HG03139 (cell line): Measurements from ENCODE around the gene RASGRP2.
A peak's percentile ranks its signal among the peaks of the same experiment; 100 is the strongest.

Experiments
- ATAC-seq: cut with Tn5 transposase; IDR thresholded peaks from one replicate; pipeline ENCODE4 v1.9.1; 2021; ENCODE audit not compliant: unreplicated experiment

The RASGRP2 gene

DNA sequence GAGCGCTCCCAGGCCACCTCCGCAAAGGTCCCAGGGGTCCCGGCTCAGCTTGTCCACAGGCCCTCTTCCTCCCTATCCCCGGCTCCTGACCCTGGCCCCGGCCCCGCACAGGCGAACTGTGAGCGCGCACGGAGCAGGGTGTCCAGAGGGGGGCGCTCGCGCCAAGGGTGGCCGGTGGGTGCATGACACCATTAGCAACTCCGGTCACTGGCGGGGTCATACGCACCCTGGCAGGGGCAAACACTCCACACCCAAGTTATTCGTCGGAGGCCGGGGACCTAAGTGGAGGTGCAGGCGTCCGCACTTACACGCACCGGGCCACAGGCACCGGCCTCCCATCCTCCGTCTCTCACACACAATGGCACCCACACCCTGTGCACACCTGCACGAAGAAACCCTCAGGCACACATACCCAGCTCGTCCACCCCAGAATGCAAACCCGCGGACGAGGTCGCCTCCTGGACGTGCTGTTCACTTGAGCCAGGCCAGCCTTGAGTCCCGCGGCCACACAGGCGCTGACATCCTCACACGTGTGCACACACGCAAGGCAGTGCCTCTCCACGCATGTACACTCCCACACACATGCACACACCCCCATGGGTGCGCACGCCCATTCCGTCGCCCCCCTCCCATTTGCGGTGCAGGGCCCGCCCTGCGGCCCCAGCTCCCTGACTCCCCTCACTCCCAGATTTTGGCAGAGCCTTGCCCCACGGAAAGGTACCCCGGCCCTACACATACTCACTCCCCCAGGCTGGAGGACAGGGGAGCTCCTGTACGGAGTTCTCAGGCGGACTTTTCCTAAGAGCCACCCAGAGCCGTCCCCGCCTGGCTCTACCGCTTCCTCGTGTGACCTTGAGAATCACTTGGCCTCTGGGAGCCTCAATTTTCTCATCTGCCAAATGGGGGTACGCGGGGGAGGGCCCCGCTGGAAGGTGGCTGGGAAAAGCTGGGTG lies at the start of gene RASGRP2:
TSS of gene RASGRP2 (minus strand) at position 552 of the 953 bp plus-strand sequence. CDS start 1,276 bp downstream, outside the sequence.
- no peak for ATAC-seq

DNA sequence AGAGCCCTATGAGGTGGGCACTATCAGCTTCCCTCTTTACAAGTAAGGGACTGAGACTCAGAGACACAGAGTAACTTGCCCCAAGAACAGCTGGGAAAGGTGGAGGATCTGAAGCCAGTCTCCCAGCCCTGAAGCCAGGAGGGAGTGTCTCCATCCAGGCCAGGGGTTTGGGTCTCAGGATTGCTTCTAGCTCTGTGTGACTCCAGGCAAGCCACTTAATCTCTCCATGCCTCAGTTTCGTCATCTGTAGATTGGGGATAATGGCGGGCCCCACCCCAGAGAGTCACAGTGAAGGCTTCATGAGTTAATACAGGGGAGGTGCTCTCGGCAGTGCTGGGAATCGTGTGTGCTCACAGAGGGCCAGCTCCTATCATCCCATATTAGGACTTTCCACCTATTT lies 48.5 kb upstream of the RASGRP2 start:
- ATAC-seq: no peak

DNA sequence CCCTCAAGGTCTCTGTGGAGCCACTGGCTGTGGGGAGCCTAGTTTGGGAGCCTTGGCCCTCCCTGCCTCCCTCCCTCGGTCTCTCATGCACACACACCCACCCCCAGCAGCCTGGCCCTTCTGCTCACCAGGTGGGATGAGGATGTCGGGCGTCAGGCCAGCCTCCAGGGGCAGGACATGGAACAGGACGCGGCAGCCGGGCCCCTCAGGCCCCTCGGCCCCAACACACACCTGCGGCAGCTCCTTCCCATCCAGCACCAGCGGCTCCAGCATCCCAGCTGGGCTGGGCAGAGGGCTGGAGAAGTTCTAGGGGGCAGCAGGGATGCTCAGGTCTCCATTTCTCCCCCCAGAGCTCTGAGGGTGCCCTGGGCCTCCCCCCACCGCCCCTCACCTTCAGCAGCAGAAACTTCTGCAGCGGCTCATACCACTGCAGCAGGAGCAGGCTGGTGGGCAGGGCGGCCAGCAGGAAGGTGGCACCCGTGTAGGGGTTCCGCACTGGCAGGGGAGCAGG lies 47.9 kb upstream of the RASGRP2 start:
- no peak for ATAC-seq

DNA sequence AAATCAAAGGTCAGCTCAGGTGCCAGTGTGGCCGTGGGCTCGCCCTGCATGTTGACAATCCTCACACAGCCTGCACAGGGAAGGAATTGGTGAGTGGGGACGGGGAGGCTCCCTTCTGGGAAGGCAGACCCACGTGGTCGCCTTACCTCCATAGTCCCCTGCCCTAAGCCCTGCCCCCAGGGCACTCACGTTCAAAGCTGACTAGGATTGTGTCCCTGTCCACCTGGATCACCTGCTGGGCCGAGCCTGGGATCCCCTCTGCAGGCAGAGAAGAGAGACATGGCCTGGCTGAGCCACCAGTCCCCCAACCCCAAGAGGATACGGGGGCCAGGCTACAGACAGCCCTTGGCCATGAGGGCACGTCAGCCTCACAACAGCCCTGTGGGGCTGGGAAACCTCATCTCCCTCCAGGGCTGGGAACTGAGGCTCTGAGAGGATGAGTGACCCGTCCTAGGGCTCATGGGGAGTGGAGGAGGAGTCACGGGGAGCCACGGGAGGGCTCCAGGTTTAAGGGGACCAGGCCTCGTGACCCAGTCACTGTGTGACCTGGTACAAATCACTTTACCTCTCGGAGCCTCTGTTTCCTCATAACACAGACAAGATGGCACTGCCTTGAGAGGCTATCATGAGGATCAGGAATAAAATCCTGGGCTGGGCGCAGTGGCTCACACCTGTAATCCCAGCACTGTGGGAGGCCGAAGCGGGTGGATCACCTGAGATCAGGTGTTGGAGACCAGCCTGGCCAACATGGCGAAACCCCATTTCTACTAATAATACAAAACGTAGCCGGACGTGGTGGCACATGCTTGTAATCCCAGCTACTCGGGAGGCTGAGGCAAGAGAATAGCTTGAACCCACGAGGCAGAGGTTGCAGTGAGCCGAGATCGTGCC lies 46.5 kb upstream of the RASGRP2 start:
- no peak for ATAC-seq

DNA sequence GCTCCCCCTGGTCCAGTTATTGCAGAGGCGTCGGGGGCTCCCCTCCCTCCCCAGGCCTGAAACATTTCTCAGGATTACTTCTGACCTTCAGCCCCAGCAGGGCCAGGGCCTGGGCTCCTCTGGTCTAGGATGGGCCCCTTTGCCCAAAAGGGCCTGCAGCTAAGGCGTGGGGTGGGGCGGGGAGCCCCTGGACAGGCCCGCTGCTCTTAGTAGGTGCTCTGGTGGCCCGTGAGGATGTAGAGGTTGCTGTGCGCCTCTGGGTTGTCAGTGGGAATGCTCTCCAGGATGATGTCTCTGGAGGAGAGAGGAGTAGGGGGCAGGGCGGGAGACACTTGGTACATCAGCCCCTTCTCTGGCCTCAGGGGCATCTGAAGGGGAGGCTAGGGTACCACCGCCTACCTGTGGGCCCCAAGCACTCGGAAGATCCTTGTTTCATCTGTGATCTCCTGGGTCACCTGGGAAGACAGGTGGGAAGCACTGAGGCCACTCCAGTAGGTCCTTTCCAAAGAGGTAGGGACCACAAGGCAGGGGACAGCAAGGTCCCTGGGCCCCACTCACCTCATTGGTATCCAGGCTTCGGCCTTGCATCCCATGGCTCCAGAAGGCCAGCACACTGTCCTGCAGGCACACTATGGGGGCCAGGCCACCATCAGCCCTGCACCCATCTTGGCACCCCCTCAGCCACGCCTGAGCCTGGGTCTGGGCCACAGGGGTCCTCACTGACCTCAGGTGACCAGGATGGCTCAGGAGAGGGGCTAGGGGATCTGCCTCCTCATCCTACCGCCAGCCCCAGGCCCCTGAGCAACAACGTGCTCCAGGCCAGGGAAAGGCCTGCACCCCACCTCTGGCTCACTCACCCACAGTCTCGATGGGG lies 45.6 kb upstream of the RASGRP2 start:
- no peak for ATAC-seq

DNA sequence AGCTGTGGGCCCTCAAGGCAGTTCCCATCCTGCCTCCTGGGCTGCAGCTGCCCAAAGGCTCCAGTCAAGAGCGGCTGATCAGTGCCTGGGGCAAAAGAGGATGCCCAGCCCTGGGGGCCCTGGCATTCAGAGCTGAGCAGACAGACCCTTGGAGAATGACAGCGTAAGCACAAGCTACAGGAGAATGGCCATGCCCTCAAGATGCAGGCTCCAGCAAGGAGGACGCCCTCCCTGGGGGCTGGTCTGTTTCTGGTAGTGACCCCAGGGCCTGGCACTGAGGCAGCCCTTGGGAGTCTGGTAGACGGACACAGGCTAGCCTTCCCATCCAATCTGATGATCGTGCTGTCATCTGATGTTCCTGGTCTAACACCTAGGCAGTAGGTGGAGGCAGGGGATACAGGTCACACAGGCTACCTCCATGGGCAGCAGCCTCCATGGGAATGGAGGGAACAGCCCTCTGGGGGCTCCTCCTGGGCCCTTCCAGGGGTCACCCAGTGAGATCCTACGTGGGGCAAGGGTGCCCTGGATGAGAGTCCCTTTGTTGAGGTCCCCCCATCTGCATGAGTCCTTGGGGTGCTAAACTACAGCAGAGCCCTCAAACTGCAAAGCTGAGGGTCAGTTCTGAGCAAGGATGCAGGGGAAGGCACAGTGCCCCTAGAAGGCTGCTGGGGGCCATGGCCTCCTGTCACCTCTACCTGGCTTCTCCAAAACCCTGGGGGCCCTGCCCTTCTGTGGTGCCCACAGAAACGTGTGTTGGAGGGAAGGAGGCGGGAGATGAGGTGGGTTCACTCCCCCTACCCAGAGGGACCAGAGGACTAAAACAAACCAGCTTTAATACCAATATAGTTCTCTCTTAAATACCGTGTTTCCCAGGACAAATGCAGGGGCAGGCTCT lies 44.6 kb upstream of the RASGRP2 start:
- ATAC-seq: no peak

DNA sequence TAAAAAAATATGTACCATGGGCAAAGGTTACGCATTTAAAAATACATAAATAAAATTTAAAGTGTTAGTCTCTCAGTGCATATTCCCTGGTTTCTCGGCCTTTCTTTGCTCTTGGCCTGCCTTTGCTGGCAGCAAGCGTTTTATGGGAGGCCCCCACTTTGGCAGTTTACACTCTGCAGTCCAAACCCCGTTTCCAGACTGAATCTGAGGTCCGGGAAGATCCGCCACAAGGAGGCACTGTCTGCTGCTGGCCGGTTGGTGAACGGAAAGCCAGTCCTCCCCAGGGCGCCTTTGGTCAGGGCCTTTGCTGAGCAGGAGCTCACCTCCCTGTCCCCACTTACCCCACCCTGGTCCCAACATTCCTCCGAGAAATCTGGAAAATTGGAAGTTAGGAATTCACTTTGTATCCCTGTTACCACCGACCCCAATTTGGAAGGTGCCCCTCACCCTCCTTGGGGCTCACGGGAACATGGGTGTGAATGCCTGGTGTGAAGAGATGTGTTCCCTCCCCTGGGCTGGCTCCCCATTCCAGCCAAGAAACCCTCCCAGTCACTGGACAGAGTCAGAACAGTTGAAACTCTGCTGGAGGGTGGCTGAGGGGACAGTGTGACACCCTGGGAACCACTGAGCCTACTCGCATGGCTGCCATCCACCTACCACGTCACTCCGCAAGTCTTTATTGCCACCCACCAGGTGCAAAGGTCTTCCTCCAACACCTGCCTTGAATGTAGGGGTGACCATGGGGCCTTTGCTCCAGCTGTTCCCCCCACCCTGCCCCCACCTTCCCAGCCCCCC lies 43.8 kb upstream of the RASGRP2 start:
- no peak for ATAC-seq

DNA sequence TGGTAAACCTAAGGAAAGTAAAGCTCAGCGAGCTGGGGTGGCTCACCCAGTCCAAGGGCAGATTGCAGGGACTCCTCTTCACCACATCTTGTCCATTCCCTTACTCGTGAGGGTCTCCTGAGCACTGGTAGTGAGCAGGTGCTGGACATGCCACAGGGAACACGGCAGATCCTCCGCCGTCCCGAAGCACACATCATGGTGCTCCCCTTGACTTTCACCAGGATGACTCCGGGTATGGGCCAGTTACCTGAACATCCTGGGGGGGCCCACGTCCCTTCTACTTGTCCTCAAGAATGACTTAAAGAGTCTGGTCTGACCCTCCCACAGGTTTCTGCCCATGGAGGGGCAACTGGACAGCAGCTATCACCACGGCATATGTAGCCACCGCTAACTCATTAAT lies 42.4 kb upstream of the RASGRP2 start:
- no peak for ATAC-seq

DNA sequence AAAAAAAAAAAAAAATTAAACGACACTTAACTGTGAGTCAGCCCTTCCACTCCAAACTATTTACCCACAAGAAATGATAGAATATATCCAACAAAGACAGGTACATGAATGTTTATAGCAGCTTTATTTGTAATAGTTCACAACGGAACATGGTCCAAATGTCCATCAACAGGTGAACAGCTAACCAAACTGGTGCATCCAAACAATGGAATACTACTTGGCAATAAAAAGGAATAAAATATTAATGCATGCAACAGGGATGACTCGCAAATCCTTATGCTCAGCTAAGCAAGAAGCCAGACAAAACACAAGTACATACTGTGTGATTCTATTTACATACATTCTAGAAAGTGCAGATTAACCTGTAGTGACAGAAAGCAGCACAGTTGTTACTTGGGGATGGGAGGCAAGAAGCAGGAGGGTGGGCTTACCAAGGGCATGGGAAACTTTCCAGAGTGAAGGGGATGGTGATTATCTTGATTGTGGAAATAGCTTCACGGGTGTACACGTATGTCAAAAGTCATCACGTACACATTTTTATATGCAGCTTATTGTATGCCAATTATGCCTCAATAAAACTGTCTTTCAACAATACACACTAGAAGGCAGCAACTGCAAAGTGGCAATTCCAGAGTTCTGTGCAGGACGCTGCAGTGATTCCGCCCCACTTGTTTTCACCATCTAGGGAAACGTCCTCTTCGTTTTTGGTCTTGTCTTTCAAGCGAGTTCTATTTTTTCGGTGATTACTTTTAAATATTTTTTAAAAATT lies 41.1 kb upstream of the RASGRP2 start:
- no peak for ATAC-seq

DNA sequence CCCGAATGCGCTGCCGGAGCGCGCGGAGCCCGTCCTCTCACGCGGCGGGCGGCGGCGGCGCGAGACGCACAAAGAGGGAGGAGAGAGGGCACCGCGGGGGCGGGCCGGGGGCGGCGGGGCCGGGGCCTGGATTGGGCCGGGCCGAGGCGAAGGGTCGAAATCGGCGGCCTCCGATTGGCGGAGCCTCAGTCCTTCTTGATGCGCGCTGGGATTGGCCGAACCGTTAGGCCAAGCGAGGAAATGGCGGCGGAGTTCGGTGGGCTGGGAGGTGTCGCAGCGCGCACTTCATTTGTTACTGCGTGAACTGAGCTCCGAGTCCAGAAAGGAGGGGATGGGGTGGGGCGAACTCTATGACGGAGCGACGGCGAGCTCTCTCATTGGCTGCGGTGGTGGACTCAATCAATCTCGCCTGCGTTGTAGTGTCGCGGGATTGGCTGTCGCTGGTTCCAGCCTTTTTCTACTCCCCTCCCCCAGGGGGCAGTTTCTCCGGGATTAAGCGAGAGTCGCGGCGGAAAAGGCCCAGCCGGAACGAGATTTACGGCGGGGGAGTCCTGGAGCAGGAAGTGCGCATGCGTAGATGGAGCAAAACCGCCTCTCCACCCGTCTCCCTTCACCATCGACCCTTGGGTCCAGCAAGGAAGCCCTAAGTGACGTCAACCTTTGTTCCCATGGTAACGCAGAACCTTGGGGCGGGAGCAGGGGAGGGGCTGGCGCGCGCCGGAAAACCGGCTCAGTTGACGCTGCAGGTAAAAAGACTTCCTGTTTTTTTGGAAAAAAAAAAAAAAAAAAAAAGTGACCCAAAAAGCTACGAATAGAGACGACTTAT lies 34.7 kb upstream of the RASGRP2 start, which contains the start of gene SF1:
TSS of gene SF1 (minus strand) at position 70 of the 826 bp plus-strand sequence. CDS start 150 bp downstream, outside the sequence.
- ATAC-seq: peak; percentile 74

DNA sequence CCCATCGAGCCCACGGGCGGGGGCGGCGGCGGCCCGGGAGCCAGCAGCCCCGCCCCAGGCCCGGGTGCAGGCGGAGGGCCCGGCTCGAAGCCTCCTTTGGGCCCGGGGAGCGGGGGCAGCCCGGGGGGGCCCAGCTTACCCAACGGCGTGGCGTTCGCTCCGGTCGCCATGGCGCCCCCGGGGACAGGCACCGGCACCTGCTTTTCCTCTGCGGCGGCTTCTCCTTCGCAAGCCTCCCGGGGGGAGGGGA lies 34.2 kb upstream of the RASGRP2 start:
- ATAC-seq: no peak

DNA sequence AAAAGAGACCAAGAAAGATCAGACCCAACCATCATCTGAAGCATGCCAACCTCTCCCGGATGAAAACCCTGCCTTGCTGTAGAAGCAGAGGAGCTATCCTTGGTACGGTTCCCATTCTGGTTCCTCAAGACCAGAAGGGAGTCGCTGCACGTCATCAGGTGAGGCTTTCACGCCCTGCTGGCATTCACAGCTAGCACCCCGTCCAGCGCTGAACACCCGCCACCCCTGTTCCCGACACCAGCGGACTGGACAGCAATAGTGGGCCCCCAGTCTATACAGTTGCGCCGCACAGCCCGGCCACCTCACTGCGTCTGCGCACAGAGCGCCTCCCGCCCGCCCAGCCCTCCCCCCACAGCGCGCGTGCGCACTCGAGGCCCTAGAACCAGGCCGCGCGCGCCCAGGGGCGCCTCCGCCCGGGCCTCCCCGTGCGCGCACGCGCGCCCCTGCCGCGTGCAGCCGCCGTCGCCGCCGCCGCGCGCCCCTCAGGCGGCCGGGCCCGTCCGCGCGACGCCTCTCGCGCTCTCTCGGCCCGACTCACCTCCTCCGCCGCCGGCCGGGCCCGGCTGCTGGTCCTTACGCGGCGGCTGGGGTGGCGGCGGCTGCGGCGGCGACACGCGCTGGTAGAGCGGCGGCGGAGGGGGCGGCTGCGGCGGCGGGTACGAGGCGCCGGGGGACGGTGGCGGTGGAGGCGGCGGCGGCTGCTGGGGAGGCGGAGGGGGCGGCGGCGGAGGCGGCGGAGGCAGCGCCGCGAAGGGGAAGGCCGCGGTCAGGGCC lies 33.7 kb upstream of the RASGRP2 start:
- peak; percentile 13 for ATAC-seq

DNA sequence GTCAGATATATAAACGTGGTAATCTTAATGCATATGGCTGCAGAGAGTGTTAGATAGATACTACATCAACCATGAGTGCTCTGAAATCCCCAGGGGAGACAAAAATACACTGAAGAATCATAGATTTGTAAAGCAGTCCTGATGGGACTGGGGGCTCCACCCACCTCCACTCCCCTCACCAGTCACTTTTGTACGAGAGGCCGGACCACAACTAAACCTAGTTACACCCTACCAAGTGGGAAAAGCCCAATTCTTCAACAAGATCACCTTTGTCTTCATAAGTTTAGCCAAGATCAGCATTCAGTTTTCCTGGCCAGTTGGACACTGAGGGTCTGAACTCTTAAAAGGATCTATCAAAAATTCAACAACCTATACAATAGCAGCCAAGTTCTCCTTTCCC lies 32.9 kb upstream of the RASGRP2 start:
- no peak for ATAC-seq

DNA sequence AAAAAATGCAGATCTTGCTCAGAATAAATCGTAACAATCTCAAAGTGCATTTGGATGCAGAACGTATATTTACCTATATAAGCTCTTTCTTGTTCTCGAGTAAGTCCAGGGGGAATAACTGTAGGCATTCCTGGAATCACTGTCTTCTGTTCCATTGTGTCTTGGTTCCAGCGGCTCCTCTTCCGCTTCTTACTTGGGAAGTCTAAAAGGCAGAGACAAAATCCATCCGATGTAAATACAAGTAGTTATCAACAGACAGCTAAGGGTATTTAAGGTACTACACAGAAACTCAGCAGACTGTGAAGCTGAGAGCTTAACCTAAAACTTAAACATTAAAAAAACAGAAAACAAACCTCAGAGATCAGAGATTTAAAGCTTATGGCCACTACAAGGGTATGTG lies 32.5 kb upstream of the RASGRP2 start:
- ATAC-seq: no peak

DNA sequence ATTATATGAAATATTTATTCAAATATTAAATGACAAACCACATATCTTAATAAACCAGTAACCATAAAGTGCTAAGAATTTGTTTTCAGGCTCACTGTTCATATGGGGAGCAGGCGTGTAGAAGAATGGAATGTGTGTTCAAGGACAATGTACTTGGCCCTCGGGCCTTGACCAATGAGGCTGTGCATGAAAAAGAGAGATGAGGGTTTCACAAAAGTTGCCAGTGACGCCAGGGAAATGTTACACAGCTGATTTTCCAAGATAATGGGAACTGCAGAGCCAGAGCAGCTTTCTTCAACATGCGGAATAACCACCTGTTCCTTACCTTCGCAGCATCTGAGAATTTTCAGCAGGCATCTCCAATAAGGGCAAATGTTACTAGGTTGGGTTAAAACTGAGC lies 30.2 kb upstream of the RASGRP2 start:
- ATAC-seq: no peak

DNA sequence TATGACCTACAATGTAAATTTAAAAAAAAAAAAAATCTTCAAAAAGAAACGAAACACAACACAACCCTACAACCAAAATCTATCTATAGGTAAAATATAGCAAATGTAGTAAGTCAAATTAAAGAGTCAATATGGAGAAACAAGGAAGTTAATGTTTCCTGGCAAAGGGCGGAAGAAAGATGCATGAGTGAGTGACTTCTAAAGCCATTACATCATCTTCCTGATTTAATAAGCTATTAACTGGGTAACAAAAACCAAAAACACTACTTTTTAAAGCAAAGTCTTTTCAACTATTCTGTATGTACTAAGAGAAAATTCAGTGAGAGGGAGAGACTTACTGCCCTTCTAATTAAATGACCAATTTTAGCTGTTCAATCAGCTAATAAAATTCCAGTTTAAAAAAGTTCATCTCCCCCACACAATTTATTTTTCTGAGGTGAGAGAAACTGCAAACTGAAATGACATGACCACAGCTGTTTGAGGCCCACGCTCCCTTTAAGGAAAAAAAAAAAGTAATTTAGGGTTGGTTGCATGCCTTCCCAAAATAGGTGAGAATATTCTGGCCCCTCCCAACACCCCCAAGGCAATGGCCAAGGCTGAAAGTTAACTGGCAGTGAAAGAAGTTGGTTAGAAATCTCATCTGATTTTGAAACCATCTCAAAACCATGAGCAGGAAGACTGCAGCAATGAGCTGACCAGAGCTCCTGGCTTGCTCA lies 28.5 kb upstream of the RASGRP2 start:
- no peak for ATAC-seq
